ENCODE measurements around the gene ST3GAL2.

ST3GAL2 gene

GRCh38 chr16:70438969-70439862 lies at the start of gene ST3GAL2:
Gene ST3GAL2, minus strand, starts transcription at chr16:70439100. Its CDS starts 40,570 bp downstream, at chr16:70398530.
- DNase-seq, result peak; percentile 92

GRCh38 chr16:70484867-70485266 lies 46.0 kb upstream of the ST3GAL2 start:
- no peak for DNase-seq

- DNase-seq, result no peak
Measured at GRCh38 chr16:70483426-70483825, 44.5 kb upstream of the ST3GAL2 start.

GRCh38 chr16:70482624-70483023 lies 43.7 kb upstream of the ST3GAL2 start:
- no peak for DNase-seq

GRCh38 chr16:70481929-70482536 lies 43.1 kb upstream of the ST3GAL2 start:
- DNase-seq, result no peak

- no peak for DNase-seq
Measured at GRCh38 chr16:70480127-70481105, 41.5 kb upstream of the ST3GAL2 start.

GRCh38 chr16:70478912-70479341 lies 40.0 kb upstream of the ST3GAL2 start:
- no peak for DNase-seq

GRCh38 chr16:70478169-70478568 lies 39.3 kb upstream of the ST3GAL2 start:
- DNase-seq, result no peak

GRCh38 chr16:70476272-70477020 lies 37.5 kb upstream of the ST3GAL2 start:
- no peak for DNase-seq

GRCh38 chr16:70475054-70475871 lies 36.4 kb upstream of the ST3GAL2 start:
- DNase-seq, result no peak

- no peak for DNase-seq
Measured at GRCh38 chr16:70474320-70475053, 35.6 kb upstream of the ST3GAL2 start.

- DNase-seq, result no peak
Measured at GRCh38 chr16:70473446-70474319, 34.8 kb upstream of the ST3GAL2 start.

GRCh38 chr16:70472786-70473433 lies 34.0 kb upstream of the ST3GAL2 start:
- no peak for DNase-seq

- DNase-seq, result no peak
Measured at GRCh38 chr16:70470927-70471341, 32.0 kb upstream of the ST3GAL2 start.

GRCh38 chr16:70470141-70470926 lies 31.4 kb upstream of the ST3GAL2 start:
- DNase-seq, result no peak

- DNase-seq, result no peak
Measured at GRCh38 chr16:70468776-70469525, 30.1 kb upstream of the ST3GAL2 start.

GRCh38 chr16:70467608-70468007 lies 28.7 kb upstream of the ST3GAL2 start:
- no peak for DNase-seq
